OCI-M2 (cell line): ENCODE data around the gene ADGRL3.
"Not testable (repeated sequence)": the region's sequence is repeated elsewhere in the genome, so short reads cannot be mapped to it uniquely, and the experiment has no call there.

ENCODE experiments used
- DNase-seq: peaks from one replicate; lab custom pipeline; 2025; ENCODE audit not compliant: unreplicated experiment; lab: John Stamatoyannopoulos, UW

ADGRL3 gene

DNA sequence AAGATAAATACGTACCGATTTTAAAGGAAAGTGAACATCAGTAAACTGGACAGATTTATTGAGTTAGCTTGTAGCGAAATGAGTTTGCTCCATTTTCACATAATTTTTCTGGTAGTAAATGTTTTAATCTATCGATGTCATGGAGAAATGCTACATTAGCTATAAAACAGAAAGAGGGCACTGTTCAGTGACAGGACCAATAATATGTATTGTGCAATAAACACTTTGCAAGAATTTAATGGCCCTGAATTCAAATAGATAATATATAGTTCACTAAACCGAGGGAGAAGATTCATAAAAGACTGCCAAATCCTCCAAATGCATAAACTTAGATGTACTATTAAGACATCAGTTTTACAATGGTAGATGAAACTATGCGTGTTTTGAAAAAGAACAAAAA, 516.3 kb downstream of the ADGRL3 start:
- DNase-seq: no peak

DNA sequence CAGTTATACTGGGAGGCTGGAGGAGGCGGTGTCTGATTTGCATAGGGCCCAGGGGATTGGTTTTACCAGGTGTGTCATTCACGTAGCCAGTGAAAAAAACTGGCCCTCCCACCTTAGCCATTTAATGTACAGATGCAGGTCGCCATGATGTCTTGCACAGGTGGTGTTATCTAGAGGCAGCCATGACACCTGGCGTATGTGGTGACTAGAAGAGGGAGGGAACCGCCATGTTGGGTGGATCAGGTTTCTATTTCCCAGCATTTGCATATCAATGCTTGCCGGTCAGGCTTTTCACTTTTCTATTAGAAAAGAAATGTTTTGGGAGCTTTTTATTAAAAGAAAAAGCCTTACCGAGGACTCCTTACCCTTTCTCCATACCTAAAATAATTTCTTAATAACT, 523.4 kb downstream of the ADGRL3 start:
- DNase-seq: no peak

DNA sequence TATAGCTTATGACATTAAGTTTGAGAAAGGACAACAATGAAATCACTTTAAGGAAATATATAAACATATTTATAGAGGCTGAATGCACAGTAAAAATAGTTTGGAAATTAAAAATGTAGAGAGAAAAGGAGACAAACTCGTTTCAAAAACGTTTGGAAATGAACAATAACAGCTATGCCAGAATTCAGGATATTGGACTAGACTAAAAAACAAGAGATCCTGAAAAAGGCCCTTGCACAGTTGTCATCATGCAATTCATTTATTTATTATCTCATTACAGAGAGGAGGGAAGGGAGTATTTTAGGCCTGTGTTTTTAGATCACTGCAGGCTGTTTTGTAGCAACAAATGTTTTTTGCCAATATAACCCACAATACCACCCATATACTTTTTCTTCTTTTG, 527.2 kb downstream of the ADGRL3 start:
- no peak for DNase-seq

DNA sequence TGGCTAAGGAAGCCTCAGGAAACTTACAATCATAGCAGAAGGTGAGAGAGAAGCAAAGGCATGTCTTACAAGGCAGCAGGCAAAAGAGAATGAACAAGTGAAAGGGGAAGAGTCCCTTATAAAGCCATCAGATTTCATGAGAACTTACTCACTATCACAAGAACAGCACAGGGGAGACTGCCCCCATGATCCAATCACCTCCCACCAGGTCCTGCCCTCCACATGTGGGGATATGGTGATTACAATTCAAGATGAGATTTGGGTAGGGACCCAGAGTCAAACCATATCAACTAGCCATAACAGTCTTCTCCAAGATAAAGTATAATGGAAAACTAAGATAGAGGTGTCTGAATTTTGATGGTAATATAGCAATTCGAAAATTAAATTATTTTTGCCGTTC, 534.3 kb downstream of the ADGRL3 start:
- DNase-seq: no peak

DNA sequence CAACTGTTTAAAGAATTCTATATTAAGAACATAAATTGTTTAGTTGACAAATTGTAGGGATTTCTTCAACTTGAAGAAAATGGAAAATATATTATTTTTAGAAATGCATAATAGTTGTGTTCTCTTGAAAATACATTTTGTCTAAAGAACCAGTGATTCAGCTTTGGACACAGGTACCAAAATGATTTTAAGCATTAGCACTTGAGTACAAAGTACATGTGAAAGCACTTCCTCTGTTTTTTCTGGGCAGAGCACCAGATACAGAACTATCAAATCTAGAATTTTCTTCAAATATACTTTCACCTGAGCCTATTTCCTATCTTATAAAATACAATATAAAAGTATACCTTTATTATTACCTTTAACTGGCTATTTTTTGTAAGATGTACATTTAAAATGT, 539.8 kb downstream of the ADGRL3 start:
- no peak for DNase-seq

DNA sequence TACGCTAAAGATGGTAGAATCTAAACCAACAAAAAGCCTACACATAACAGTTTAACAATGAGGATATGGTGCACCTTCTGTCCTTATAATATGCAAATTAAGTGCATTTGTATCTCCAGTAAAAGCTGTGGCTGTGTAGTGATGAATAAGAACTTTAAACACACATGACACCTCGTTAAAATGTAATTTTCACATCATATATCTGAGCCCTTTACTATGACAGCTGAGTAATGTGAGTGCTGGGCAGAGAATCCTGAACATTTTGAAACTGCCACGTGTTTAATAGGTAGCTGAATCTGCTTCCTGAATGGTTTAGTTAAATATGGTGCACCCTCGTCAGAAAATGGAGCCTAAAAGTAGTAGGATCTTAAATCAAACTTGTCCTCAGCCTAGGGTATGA, 540.8 kb downstream of the ADGRL3 start:
- DNase-seq: no peak

DNA sequence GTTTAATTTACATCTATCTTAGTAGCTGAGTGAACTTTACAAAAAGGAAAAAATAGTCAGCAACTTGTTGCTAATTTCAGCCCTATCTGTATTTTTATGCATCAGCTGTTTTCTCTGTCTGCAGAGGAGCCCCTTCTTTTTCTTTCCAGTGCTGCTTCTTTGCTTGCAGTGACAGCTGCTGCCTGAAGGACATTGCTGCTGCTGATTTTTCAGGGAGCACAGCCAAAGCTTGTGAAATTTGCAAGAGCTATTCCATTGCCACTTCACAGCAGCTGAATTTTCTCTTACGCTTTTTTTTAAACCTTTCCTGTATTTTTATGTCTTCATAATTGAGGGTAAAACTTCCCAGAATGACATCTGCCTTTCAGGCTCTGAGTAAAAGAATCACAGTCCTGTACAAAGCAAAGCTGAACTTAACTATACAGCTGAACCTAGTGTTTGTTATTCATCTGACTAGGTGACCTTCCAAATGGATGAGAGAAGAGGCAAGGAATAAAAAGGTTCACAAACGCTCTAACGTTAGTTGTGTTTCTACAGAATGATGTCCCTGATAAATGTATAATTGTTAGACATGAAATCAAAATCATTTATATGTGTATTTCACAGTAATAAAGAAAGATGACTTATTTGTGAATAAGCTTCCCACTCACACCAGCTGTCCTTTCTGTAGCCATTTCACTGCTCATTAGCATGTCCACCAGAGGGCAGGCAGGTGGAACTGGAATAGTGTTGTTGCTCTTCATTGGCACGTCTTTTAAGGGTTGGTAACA, 541.4 kb downstream of the ADGRL3 start:
- DNase-seq: no peak

DNA sequence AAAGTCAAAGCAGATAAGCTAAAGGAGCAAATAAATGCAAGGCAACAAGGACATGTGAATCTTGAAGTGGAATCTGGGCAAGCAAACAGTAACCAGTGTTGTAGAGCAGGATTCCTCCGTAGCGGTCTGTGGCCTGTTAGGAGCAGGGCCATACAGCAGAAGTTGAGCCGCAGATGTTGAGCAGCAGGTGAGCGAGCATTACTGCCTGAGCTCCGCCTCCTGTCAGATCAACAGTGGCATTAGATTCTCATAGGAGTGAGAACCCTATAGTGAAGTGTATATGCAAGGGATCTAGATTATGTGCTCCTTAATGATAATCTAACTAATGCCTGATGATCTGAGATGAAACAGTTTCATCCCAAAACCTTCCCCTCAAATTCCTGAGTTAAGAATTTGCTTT, 550.7 kb downstream of the ADGRL3 start:
- DNase-seq: no peak

DNA sequence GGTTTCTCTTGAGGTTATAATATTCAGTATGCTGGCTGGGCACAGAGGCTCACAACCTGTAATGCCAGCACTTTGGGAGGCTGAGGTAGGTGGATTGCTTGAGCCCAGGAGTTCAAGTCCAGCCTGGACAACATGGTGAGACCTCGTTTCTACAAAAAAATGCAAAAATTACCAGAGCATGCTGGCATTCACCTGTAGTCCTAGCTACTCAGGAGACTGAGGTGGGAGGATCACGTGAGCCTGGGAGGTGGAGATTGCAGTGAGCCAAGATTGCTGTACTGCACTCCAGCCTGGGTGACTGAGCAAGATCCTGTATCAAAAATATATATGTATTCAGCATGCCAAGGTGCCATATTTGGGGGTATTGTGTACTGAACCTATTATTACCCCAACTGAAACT, 552.5 kb downstream of the ADGRL3 start:
- DNase-seq: no peak

DNA sequence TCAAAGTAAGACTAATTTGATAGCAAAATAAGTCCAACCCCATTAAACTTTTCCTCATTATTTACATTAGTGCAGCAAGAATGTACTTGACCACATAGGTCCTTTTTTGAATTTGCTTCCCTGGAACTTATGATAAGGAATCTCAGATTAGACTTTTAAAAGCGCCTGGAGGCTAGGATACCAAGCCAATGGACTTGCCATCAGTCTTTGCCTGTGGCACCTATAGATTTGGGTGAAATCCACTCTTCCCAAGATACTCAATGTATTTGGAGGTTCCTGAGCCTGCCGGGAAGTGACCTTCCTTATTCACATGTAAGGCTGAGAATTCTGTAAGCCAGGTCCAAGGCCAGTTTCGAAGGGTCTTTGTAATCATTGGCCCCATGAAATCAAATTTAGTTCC, 553.6 kb downstream of the ADGRL3 start:
- DNase-seq: no peak

DNA sequence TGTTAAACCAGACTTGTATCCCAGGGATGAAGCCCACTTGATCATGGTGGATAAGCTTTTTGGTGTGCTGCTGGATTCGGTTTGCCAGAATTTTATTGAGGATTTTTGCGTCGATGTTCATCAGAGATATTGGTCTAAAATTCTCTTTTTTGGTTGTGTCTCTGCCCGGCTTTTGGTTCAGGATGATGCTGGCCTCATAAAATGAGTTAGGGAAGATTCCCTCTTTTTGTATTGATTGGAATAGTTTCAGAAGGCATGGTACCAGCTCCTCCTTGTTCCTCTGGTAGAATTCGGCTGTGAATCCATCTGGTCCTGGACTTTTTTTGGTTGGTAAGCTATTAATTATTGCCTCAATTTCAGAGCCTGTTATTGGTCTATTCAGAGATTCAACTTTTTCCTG, 556.8 kb downstream of the ADGRL3 start:
- not testable (repeated sequence) for DNase-seq

DNA sequence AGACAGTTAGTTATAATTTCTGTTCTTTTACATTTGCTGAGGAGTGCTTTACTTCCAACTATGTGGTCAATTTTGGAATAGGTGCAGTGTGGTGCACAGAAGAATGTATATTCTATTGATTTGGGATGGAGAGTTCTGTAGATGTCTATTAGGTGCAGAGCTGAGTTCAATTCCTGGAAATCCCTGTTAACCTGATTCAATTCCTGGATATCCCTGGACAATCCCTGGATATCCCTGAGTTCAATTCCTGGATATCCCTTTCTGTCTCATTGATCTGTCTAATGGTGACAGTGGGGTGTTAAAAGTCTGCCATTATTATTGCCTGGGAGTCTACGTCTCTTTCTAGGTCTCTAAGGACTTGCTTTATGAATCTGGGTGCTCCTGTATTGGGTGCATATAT, 557.9 kb downstream of the ADGRL3 start:
- DNase-seq: not testable (repeated sequence)

DNA sequence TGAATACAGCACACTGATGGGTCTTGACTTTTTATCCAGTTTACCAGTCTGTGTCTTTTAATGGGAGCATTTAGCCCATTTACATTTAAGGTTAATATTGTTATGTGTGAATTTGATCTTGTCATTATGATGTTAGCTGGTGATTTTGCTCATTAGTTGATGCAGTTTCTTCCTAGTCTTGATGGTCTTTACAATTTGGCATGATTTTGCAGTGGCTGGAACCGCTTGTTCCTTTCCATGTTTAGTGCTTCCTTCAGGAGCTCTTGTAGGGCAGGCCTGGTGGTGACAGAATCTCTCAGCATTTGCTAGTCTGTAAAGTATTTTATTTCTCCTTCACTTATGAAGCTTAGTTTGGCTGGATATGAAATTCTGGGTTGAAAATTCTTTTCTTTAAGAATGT, 558.5 kb downstream of the ADGRL3 start:
- DNase-seq: not testable (repeated sequence)

DNA sequence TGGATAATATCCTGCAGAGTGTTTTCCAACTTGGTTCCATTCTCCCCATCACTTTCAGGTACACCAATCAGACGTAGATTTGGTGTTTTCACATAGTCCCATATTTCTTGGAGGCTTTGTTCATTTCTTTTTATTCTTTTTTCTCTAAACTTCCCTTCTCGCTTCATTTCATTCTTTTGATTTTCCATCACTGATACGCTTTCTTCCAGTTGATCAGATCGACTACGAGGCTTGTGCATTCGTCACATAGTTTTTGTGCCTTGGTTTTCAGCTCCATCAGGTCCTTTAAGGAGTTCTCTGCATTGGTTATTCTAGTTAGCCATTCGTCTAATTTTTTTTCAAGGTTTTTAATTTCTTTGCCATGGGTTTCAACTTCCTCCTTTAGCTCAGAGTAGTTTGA, 559.1 kb downstream of the ADGRL3 start:
- DNase-seq: not testable (repeated sequence)

DNA sequence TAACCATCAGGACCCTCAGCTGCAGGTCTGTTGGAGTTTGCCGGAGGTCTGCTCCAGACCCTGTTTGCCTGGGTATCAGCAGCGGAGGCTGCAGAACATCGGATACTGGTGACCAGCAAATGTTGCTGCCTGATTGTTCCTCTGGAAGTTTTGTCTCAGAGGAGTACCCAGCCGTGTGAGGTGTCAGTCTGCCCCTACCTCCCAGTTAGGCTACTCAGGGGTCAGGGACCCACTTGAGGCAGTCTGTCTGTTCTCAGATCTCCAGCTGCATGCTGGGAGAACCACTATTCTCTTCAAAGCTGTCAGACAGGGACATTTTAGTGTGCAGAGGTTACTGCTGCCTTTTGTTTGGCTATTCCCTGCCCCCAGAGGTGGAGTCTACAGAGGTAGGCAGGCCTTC, 559.8 kb downstream of the ADGRL3 start:
- not testable (repeated sequence) for DNase-seq

DNA sequence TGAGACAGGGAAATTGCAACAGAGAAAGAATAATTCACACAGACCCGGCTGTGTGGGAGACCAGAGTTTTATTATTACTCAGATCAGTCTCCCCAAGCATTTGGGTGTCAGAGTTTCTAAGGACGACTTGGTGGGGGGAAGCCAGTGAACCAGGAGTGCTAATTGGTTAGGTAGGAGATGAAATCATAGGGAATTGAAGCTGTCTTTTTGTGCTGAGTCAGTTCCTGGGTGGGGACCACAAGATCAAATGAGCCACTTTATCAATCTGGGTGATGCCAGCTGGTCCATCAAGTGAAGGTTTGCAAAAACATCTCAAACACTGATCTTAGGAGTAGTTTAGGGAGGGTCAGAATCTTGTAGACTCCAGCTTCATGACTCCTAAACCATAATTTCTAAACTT, 560.7 kb downstream of the ADGRL3 start:
- DNase-seq: no peak

DNA sequence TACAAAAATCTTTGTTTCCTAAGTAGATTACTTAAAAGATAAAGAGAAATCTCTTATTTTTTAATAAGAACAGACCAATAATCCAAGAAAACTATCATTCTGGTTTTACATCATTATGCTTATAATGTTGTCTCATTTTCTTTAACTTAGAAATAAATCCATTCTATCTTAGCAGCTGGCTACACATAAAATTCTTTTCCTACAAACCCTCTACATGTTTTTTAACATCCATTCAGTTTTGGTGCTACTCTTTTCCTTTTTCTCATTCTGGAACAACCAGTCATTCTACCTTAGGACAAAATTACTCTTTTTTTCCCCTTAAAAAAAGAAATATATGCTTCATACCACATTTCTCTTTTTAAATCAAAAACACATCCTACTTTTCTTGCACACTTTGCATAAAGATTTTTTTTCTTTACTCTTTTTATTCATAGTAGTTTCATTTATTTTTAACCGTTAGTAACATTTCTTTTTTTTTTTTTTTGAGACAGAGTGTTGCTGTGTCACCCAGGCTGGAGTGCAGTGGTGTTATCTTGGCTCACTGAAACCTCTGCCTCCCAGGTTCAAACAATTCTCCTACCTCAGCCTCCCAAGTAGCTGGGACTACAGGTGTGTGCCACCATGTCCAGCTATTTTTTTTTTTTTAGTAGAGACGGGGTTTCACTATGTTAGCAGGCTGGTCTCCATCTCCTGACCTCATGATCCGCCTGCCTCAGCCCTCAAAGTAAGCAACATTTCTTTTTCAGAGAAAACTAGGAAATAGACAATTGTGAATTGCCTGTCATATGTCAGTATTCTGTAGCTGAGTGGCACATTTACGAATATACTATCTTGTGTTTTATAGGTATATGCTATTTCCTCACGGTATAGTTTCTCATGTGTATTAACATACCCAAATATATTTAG, 562.8 kb downstream of the ADGRL3 start:
- no peak for DNase-seq

DNA sequence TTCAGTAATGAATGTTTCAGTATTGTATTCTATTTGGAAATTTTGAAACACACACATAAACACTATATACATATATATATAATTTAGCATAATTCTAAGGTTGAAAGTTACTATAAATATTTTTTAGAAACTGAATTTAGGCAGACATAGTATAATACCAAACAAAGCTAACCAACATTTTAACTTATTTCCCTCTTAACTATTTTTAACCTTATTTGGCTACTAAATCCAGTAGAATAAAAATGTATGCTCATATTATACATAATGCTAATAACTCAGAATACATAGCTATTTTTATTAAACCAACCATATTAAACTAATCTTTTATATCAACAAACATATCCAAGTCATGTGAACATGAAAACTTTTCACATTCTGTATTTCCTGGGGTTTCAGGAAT, 563.6 kb downstream of the ADGRL3 start:
- DNase-seq: no peak

DNA sequence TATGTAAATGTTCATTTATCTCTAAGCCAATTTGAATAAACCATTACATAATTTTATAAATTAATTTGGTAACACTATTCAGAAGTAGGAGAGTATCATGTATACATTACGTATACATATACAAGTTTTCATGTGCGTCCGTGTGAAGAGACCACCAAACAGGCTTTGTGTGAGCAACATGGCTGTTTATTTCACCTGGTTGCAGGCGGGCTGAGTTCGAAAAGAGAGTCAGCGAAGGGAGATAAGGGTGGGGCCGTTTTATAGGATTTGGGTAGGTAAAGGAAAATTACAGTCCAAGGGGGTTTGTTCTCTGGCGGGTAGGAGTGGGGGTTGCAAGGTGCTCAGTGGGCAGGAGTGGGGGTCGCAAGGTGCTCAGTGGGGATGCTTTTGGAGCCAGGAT, 564.0 kb downstream of the ADGRL3 start:
- not testable (repeated sequence) for DNase-seq

DNA sequence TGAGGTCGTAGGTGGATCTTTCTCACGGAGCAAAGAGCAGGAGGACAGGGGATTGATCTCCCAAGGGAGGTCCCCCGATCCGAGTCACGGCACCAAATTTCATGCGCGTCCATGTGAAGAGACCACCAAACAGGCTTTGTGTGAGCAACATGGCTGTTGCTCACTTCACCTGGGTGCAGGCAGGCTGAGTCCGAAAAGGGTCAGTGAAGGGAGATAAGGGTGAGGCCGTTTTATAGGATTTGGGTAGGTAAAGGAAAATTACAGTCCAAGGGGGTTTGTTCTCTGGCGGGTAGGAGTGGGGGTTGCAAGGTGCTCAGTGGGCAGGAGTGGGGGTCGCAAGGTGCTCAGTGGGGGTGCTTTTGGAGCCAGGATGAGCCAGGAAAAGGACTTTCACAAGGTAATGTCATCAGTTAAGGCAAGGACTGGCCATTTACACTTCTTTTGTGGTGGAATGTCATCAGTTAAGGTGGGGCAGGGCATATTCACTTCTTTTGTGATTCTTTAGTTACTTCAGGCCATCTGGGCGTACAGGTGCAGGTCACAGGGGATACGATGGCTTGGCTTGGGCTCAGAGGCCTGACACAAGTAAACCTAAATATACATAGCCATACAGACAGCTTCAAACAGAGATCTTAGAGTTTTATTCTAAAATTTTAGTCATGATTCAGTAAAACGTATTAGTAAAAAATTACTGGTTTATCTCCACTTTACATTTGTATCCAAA, 569.5 kb downstream of the ADGRL3 start:
- DNase-seq: not testable (repeated sequence)

DNA sequence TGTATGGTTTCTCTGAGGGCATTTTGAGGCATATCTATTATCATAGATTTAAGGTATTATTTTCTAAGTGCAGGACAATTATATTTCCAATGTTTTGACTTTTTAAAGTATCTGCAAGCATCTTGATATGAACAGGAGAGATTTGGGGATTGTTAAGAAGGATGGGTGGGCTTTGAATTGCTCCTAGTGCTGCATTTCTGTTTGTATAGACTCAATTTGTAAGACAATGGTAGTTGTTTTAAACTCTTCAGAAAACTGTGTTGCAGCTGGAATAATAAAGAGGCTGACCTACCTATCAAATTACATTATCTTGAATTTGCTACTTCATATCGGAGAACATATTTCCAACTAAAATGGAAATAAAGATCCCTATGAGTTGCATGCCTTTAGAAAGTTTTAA, 570.3 kb downstream of the ADGRL3 start:
- DNase-seq: no peak

DNA sequence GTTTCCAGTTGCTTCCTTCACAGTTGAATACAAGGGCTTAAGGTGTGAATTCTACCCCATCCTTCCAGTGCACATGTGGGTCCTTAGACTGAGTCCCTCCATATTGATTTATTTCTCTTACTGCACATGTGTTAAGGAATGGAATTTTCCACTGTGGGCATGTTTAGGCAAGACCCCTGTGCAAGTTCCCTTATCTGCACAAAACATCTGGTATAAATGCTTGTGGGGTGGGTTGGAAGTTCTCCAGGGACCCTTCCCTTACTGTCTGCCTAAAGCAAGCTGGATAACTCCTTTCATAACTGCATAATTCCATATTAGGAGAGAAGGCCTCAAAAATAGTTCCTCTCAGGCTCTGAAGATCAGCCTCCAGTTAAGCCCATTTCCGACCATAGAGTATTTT, 570.9 kb downstream of the ADGRL3 start:
- DNase-seq: no peak
